ENCODE data around the gene SERPINB4.

The SERPINB4 gene

DNA sequence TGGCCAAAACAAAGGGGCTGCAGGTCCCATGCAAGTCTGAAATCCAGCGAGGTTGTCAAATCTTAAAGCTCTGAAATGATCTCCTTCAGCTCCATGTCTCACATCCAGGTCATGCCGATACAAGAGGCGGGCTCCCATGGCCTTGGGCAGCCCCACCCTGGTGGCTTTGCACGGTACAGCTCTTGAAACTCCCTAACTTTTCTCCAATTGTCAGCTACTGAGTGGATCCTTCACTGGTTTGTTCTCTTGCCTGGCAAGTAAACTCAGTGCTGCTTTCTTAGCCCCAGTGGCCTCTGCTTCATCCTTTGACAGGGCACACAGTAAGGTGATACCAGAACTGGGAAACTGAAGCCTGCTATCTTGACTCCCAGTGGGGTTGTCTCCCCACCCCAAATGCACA, 30.6 kb downstream of the SERPINB4 start:
- Histone ChIP-seq H3K4me2 (ENCODE audit: low read length) (no peak overlapping the region), H3K9me3 (ENCODE audit: control insufficient read depth, low read length) (no peaks in the 10 kb centered on the region), H2AFZ (no peak overlapping the region), H3K9ac (no peak overlapping the region), H3K27me3 (ENCODE audit: control insufficient read depth, insufficient read depth, low read length) (no peaks in the 10 kb centered on the region), H3K4me3 (ENCODE audit: low read depth, low read length) (no peak overlapping the region), H3K4me1 (no peaks in the 10 kb centered on the region), H3K27ac (no peak overlapping the region), H3K36me3 (ENCODE audit: control insufficient read depth, insufficient read depth, low read length) (no peaks in the 10 kb centered on the region), H3K79me2 (no peaks in the 10 kb centered on the region)
- TF ChIP-seq, protein P1, sequence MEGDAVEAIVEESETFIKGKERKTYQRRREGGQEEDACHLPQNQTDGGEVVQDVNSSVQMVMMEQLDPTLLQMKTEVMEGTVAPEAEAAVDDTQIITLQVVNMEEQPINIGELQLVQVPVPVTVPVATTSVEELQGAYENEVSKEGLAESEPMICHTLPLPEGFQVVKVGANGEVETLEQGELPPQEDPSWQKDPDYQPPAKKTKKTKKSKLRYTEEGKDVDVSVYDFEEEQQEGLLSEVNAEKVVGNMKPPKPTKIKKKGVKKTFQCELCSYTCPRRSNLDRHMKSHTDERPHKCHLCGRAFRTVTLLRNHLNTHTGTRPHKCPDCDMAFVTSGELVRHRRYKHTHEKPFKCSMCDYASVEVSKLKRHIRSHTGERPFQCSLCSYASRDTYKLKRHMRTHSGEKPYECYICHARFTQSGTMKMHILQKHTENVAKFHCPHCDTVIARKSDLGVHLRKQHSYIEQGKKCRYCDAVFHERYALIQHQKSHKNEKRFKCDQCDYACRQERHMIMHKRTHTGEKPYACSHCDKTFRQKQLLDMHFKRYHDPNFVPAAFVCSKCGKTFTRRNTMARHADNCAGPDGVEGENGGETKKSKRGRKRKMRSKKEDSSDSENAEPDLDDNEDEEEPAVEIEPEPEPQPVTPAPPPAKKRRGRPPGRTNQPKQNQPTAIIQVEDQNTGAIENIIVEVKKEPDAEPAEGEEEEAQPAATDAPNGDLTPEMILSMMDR (IDR thresholded peaks at IDR 0.05) = no peak

DNA sequence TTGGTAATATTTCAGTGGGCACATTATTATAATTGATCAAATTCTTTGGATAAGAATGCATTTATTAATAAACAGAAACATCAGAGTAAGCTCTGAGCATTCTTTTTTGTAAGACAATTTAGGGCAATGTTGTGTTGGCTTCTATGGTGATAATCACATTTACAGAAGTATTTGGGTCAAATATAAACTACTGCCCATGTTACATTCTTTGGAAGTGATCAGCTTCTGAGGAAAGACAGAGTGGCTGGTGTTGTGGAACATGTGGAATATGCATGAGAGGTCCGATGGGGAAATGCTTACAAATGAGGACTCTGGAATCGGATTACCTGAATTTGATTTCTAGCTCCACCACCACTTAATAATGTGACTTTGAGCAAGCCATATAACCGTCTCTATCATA, 37.5 kb downstream of the SERPINB4 start:
- Histone ChIP-seq H3K9me3 (ENCODE audit: control insufficient read depth, low read length) (no peaks in the 10 kb centered on the region), H3K4me2 (ENCODE audit: low read length) (no peak overlapping the region), H3K9ac (no peak overlapping the region), H3K4me3 (ENCODE audit: low read depth, low read length) (no peak overlapping the region), H3K27me3 (ENCODE audit: control insufficient read depth, insufficient read depth, low read length) (no peaks in the 10 kb centered on the region), H3K27ac (no peak overlapping the region), H2AFZ (no peak overlapping the region), H3K4me1 (no peaks in the 10 kb centered on the region), H3K36me3 (ENCODE audit: control insufficient read depth, insufficient read depth, low read length) (no peaks in the 10 kb centered on the region), H3K79me2 (no peaks in the 10 kb centered on the region)
- TF ChIP-seq, protein P1 (IDR thresholded peaks at IDR 0.05) = no peak

DNA sequence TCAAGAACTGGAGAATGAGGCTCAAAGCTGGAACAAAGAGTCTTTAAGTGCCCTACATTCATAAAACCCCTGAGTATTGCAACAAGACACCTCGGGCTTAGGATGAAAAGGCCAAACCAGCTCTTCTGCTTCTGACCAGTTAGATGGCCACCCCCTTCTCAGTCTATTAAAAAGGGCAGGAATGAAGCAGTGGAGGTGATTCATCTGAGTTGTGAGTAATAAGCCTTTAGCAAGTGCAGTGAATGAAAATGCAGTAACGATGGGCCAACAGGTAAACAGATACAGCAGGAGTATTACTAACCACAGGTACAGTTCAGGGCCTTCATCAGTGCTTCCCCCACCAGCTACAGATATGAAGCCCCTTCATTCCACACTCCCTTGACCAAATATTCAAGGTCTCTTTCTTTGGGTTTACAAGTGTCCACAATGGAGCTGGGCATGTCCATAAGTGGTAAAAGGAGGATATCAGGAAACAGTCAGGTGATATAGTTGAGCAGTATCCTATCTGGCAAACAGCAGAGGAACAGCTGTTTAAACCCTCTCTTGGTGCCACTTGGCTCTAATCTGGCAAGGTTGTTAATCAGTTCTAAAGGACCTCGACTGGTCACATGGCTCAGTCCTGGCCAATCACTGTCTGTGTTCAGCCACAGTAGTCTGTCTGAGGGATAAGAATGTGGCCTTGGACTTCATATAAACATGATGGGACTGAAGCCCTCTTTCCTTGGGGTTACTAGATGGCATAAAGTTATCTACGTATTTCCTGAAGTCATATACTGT, 39.1 kb downstream of the SERPINB4 start:
- Histone ChIP-seq H3K4me1 (no peaks in the 10 kb centered on the region), H2AFZ (no peak overlapping the region), H3K36me3 (ENCODE audit: control insufficient read depth, insufficient read depth, low read length) (no peaks in the 10 kb centered on the region), H3K4me2 (ENCODE audit: low read length) (no peak overlapping the region), H3K27me3 (ENCODE audit: control insufficient read depth, insufficient read depth, low read length) (no peaks in the 10 kb centered on the region), H3K4me3 (ENCODE audit: low read depth, low read length) (no peak overlapping the region), H3K9ac (no peak overlapping the region), H3K79me2 (no peaks in the 10 kb centered on the region), H3K9me3 (ENCODE audit: control insufficient read depth, low read length) (no peaks in the 10 kb centered on the region), H3K27ac (no peak overlapping the region)
- TF ChIP-seq, protein P1 (IDR thresholded peaks at IDR 0.05) = no peak

DNA sequence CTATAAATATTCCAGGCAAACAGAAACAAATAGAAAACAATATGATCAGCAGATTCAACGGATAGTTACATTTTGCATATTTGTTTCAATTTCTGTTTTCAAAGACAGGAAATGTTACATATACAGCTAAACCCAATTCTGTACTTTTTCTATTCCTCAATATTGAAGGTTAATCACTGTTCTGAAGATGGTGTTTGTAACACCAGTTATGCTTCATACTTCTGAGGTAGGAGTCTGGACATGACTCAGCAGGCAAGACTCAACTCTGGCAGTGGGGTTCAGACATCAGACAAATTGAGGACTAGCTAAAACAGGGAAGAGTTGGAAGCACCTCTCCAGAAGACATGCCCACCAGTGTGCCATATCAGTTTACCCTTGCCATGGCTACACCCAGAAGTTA, 40.3 kb downstream of the SERPINB4 start:
- Histone ChIP-seq H3K27ac (no peak overlapping the region), H3K36me3 (ENCODE audit: control insufficient read depth, insufficient read depth, low read length) (no peaks in the 10 kb centered on the region), H3K4me2 (ENCODE audit: low read length) (no peak overlapping the region), H2AFZ (no peak overlapping the region), H3K79me2 (no peaks in the 10 kb centered on the region), H3K4me3 (ENCODE audit: low read depth, low read length) (no peak overlapping the region), H3K27me3 (ENCODE audit: control insufficient read depth, insufficient read depth, low read length) (no peaks in the 10 kb centered on the region), H3K4me1 (no peaks in the 10 kb centered on the region), H3K9ac (no peak overlapping the region), H3K9me3 (ENCODE audit: control insufficient read depth, low read length) (no peaks in the 10 kb centered on the region)
- TF ChIP-seq, protein P1 (IDR thresholded peaks at IDR 0.05) = no peak

DNA sequence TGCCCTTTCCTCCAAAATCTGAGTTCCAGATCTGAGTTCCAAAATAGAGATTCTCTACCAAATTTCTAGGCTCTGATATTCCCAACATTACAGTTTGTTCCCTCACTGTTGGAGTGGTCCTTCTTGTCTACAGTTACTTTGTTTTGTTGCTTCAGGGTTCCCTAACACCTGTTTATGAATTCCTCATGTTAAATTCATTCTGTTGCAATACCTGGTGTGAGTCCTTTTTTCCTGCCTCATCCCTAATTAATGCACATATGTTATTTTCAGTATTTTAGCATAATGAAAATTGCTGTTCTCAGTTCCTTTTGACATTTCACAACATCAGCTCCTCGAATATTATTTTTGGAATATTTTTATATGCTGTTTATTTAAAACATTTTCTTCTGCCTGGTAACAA, 40.7 kb downstream of the SERPINB4 start:
- TF ChIP-seq, protein P1 (IDR thresholded peaks at IDR 0.05) = no peak
- Histone ChIP-seq H3K36me3 (ENCODE audit: control insufficient read depth, insufficient read depth, low read length) (no peaks in the 10 kb centered on the region), H3K4me2 (ENCODE audit: low read length) (no peak overlapping the region), H3K4me1 (no peaks in the 10 kb centered on the region), H3K27ac (no peak overlapping the region), H3K9me3 (ENCODE audit: control insufficient read depth, low read length) (no peaks in the 10 kb centered on the region), H3K4me3 (ENCODE audit: low read depth, low read length) (no peak overlapping the region), H3K79me2 (no peaks in the 10 kb centered on the region), H3K27me3 (ENCODE audit: control insufficient read depth, insufficient read depth, low read length) (no peaks in the 10 kb centered on the region), H2AFZ (no peak overlapping the region), H3K9ac (no peak overlapping the region)
